ENCODE data around the gene SIGLEC12.

DNA sequence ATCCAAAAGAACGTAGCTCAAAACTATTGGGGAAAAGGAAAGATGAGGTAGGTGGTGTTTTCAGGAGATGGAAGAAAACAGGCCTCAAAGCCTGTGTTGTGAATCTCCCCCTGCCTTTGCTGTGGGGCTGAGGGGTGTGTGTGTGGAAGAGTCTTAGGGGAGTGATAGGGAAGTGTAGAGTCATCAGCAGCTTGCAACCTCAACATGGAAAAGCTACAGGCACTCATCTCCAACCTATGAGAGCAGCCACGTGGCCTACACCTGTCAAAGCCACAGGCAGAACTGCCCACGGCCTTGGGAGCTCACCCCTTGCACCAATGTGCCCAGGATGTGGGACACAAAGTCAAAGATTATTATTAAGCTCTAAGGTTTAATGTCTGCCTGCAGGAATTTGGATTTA, 4.3 kb upstream of the SIGLEC12 start:
- TF ChIP-seq, protein P1, sequence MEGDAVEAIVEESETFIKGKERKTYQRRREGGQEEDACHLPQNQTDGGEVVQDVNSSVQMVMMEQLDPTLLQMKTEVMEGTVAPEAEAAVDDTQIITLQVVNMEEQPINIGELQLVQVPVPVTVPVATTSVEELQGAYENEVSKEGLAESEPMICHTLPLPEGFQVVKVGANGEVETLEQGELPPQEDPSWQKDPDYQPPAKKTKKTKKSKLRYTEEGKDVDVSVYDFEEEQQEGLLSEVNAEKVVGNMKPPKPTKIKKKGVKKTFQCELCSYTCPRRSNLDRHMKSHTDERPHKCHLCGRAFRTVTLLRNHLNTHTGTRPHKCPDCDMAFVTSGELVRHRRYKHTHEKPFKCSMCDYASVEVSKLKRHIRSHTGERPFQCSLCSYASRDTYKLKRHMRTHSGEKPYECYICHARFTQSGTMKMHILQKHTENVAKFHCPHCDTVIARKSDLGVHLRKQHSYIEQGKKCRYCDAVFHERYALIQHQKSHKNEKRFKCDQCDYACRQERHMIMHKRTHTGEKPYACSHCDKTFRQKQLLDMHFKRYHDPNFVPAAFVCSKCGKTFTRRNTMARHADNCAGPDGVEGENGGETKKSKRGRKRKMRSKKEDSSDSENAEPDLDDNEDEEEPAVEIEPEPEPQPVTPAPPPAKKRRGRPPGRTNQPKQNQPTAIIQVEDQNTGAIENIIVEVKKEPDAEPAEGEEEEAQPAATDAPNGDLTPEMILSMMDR (IDR thresholded peaks at IDR 0.05) = no peak
- no peak for TF ChIP-seq POLR2A (IDR thresholded peaks at IDR 0.05)
